ENCODE results near the gene KIZ.

KIZ gene

DNA sequence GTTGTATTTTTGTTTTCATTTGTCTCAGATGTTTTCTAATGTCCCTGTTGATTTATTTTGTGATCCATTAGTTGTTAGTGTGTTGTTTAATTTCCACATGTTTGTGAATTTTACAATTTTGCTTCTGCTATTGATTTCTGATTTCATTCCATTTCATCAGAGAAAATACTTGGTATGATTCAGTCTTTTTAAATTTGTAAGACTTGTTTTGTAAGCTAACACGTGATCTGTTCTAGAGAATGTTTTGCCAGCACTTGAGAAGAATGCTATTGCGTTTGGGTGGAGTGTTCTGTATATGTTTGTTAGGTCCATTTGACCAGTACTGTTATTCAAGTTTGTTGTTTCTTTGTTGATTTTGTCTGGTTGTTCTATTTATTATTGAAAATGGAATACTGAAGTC, 53.9 kb downstream of the KIZ start:
- DNase-seq (ENCODE audit: low read depth), result peak; percentile 30

DNA sequence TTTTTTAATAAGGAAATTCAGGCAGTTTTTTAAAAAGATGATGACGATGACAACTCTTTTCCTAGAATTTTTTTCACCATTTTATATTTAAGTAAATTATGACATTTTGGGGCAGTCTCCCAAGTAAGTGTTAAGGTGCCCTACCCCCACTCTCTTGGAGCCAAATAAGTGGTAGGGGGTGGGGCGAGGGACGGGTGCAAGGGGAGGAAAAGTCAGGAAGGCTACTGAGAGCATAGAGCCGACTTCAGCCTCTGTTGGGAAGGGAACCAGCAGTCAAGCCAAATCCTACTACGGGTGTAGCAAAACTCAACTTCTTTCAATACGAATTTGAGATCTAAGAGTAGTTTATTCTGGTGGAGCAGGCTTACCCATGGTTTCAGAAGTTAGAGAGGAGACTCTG, 54.4 kb downstream of the KIZ start:
- DNase-seq (ENCODE audit: low read depth), result no peak

DNA sequence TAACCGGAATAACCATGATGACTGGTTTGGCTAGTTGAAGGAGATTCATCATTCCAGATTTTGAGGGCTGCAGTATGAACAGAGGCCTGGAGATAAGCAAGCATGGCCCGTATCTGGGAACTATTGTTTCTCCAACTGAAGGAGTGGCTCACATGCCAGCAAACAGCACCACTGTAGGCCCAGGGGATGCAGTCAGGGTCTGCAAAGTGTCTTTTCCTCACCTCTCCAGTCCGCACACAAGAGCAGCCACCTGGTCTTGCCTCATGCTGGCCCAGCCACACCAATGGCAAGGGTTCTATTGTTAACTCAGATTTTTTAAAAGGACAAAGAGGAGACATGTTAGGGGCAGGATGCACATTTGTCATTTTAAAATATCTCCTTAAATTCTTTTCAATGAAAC, 55.1 kb downstream of the KIZ start:
- no peak for DNase-seq (ENCODE audit: low read depth)

DNA sequence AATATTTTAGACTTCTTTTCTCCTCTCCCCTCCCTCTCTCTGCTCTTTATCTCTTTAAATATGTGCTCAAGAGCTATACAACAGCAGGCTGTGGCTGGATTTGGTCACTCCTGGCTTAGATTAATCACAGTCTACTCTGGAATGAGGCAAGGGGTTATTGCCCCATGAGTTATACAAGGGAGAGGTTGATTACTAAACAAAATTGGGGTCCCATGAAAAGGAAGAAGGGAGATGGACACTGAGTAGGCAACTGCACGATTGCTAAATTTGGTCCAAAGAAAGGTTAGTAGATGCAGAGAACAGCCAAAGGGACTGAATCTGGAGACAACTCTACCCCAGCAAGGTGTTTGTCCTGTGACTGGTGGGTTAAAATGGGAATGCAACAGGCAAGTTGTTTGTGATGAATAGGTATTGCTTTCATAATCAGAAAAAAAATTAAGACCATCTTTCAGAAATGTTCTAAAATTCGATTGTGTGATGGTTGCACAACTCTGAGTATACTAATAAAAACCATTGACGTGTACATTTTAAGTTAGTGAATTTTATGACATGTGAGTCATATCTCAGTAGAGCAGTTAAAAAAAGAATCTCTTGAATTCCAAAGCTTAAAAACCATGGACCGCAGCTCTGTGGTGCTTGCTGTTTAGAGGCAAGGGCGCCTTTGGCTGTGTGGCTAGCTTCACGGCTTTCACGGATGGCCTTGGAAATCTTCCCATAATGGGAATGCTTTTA, 57.1 kb downstream of the KIZ start:
- DNase-seq (ENCODE audit: low read depth), result peak; percentile 93

DNA sequence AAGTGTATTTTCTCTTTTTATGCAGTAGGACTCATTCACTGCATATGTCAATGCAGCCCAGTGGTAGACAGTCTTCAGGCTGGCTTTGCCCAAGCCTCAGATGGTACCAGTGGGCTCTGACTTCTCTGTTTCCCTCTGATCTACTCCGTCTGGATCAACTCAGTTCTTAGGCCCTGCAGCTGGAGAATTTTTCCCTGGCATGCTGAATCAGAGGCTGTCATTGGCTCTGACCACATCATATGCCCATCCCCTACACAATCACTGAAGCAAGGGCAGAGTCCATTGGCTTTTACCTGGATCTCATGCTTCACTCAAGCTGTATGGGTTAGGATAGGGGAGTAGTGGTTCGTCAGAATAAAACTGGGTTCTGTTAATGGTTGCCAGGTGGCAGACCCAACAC, 57.8 kb downstream of the KIZ start:
- DNase-seq (ENCODE audit: low read depth), result no peak

DNA sequence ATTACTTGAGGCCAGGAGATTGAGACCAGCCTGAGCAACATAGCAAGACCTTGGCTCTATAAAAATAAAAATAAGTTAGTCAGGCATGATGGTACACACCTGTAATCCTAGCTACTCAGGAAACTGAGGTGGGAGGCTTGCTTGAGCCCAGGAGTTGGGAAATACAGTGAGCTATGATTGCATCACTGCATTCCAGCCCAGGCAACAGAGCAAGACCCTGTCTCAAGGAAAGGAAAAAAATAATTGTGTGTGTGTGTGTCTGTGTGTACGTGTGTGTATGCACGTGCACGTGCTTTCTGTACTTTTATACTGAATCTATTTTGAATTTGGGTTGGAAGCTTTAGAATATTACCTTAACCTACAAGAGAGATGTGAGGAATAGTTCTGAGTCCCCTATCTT, 58.9 kb downstream of the KIZ start:
- no peak for DNase-seq (ENCODE audit: low read depth)

DNA sequence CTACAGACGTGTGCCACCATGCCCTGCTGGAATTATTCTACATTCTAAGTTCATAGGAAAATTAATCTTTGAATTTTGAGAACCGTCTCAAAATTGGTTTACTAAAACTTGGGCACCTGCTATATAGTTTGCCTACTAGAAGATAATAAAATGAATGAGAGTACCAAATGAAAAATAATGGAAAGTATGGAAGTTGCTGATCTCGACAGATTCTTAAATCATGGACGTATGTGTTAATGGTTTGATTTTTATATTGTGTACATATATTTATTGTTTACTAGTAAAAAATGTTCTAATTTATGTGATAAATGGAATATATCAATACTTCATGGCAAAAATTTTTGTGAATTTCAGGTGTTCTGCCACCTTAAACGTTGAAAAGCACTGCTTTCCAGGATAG, 60.0 kb downstream of the KIZ start:
- no peak for DNase-seq (ENCODE audit: low read depth)

DNA sequence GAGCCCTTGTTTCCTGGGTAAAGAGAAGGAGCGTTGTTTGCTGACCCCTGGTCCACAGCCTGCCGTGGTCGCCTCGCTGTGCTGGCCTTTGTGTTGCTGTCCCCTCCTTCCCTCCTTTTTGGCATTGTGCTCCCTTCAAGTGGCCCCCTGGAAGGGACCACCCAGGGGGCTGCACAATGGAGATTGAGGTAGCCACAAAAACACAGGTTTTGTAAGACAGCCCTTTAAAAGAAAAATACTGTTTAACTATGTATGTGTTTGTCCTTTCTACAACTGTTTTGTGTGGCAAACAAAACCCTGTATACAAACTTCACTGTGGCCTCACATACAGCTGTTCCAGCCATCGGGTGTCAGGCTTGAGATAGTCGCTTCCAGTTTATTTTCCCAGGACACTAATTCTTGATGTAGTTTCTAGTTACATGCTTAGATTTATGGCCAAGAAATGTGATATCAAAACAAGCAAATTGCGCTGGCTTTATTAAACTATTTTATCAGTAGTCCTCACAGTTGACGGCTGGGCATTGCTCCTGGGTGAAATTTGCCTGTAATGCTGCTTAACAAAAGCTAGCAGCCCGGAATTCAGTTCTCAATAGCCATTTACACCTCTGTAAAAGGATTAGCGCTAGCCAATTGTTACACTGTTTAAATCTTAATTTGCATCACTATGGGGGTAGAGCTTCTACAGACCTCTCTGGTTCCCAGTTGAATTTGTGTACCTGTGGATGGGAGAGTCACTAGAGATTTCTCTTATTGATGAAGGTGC, 64.1 kb downstream of the KIZ start:
- no peak for DNase-seq (ENCODE audit: low read depth)

DNA sequence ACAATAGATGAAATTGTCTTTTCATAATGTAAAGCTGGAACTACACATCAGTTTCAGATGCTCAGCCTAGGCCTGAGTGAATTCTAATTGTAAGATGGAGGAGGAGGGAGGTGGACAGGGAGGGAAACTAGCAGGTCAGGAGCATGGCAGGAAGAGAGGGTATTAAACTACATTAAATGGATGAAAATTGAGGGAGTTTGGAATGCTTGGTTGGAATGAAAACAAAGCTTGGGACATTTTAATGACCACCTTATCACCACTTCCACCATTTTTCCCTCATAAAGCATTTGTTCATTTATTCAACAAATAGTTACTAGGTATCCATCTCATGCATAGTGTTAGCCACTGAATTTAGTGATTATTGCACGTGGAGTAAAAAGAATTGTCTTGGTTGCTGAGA, 65.0 kb downstream of the KIZ start:
- no peak for DNase-seq (ENCODE audit: low read depth)

DNA sequence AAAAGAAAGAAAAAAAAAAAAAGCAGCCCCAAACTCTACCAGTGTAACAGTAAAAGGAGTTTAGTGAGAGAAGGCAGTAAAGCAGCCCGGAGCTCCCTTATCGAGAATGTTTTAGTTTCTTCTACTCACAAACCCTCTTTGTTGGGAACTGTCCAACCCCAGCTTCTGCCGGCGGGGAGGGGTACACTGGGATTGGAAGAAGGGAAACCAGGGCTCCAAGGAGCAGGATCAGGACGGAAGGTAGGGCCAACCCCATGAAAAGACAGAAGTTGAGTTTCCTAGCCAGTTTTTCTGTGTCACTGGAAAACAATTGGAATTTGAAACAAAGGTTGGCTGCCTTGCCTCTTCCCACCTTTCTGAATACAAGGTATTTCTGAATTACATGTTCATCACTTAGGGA, 66.0 kb downstream of the KIZ start:
- no peak for DNase-seq (ENCODE audit: low read depth)

DNA sequence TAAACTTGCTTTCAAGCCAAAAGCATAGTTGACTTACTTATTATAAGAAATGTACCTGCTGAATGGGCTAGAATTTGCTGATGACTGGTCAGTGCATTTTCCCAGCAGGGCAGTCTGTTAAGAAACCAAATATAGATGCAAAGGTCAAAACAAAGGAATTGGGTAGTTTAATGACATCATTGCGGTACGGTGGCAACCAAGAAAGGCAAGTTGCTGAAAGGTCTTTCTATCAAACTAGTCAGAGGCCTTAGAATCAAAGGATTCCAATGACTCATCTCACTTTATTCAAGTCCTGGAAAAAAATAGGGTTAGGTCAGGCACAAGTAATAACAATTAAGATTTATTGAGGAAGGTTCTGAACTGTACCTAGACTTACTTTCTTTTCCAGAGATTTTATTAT, 76.4 kb downstream of the KIZ start:
- DNase-seq (ENCODE audit: low read depth), result no peak

DNA sequence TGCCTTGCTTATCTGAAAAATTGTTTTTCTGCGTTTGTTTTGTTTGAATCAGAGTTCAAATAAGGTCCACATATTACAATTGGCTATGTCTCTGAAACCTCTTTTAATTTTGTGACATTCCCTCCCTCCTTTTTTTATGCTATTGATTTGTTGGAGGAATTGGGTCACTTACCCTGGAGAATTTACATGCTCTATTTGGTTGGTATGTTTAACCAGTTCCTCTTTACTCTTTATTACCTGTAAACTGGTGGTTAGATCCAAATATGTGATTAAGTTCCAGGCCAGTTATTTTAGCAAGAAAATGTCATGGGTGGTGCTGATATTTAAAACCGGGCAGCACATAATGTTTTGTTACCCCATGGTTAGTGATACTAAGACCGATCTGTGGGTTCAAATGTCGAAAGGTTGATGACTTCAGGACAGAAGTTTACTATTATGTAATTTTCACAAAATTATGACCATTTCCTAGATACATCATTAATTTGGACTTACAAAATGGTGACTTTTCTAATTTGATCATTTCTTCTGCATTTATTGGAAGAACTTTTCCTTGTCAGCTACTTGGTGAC, 77.3 kb downstream of the KIZ start:
- no peak for DNase-seq (ENCODE audit: low read depth)

DNA sequence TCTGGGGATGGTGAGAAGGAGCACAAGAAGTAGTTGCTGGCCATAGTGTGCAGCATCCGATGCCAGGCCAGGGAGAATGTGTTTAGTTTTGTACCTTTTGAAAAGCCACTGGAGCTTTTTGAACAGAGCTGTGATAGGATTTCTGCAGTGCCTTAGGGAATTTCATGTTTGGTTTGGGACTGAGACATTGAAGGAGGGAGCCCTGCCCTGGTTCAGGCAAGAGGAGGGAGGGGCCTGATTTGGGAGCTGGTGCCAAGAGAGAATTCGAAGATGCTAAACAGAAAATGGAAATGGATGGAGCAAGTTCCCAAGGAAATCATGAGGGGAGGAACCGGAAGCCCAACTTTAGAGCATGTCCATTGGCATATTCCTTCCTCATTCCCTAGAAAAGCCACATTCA, 80.7 kb downstream of the KIZ start:
- no peak for DNase-seq (ENCODE audit: low read depth)

DNA sequence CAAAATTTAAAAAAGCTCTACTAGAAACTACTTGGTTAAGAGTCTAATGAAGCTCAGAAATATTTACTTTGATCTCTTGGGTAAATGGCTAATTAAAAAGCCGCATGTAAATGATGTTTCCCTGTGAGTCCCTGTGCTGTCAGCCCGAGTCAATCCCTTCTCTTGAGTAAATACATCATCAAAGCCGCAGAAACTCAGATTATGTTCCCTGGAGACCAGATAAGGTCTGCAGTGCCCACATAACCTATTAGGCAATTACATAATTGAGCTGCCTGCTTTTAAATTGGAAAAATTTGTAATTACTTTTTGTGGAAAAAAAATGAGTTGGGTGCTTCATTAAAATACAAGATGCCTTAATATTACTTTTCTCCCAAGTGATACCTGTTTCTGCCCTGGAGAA, 83.1 kb downstream of the KIZ start:
- DNase-seq (ENCODE audit: low read depth), result no peak

DNA sequence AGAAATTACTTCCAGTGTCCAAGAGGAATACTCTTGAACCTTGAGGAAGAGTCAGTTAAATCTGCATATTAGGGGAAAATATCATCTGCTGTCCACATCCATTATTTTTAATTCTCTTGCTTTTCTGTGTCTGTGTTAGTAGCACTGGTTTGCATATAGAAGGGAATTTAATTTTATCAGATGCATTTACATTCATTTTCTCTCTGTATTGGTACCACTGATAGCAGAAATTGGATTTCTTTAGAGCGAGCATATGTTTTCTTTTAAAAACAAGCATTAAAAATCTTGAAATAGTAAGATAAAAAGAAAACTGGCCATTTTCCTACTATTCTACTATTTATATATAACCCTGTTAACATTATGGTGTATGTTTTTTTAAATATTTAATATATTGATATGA, 83.8 kb downstream of the KIZ start:
- no peak for DNase-seq (ENCODE audit: low read depth)

DNA sequence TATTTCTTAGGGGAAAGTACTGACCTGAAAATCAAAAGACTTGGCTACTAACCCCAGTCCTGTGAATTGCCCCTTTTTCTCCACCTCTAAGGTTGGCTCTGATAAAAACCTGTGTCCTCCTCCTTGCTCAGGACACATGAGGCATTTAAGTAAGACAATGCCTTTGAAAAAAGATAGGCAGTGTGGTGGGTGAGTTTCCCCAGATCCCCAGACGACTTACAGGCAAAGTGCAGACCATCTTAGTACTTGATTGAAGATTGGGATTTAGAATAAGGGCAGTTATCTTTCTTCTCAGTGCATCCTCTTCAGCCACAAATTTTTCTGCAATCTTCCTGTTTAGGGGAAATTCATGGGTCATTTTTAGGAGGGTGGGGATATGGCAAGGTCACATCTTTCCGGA, 87.8 kb downstream of the KIZ start:
- DNase-seq (ENCODE audit: low read depth), result no peak

DNA sequence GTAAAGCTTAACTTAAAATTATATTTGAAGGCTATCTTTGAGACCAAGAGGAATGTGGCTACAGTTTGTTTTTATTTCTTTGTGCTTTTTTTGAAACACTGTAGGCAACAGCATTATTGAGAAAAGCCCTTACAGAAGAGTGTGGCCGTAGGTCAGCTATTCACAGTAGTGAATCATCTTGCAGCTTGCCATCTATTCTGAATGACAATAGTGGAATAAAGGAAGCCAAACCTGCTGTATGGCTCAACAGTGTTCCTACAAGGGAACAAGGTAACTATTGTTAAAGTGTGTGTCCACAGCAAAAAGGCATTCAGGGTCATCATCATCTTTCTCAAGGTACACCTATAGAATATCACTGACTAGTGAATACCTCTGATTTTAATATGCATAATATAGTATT, 88.5 kb downstream of the KIZ start:
- no peak for DNase-seq (ENCODE audit: low read depth)

DNA sequence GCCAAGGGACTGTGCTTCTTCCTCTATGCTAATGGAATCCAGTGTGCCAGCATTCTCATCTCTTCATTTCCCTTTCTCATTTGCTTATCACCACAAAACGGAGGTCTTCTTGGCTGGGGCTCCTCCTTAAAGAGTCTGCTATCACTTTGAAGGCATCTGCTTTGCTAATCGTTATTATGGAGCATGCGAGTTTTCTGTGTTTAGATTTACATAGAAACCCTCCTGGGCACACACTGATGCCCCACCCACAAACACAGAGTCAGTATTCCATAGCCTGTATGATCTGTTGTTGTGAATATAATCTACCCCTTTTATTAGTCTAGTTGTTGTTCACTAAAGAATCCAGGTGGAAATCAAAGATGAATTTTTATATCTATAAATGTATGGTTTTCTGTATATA, 93.8 kb downstream of the KIZ start:
- DNase-seq (ENCODE audit: low read depth), result no peak

DNA sequence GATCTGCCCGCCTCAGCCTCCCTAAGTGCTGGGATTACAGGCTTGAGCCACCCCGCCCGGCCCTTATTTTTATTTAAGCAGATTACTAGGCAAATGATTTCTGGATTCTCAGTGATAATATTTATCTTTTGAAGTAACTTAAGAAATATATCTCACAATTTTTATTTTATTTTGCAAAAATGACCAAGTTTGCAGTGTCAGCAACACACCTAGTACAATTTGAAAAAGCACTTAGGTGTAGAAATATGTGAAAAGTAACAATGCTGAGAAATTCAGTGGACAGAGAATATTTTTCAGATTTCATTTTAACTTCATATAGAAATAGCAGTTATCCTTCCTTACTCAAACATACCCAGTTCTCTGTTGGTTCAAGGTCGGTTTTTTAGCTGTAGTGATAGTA, 98.3 kb downstream of the KIZ start:
- no peak for DNase-seq (ENCODE audit: low read depth)

DNA sequence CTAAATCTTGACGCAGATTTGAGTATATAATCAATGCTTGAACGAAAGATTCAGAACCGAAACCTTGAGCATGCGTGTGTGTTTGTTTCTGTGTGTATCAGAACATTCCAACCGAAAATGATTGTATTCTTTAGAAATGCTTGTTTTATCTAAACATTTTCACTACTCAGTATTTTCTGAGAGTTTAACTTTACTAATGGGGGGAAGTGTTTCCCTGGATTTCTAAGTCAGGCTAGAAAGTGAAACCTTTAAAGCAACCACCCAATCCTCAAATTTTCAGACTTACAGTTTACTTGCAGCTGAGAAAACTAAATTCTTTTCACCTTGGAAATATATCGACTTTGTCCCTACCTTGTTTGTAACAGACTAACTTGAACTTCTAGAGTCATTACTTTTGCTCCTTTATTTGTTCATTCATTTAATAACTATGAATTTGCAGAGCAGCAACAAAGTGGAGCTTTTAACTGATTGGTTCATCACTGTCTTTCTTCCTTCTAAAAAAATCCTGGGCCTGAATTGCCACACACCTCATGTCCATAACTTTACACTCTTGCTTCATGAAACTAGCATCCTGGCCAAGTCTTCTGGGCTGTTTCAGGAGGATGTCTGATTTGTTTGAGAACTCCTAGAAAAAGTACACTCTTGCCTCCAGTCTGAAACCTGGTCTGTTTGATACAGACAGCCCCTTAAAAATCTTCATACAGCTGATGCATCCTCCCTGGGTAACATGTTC, 99.5 kb downstream of the KIZ start:
- DNase-seq (ENCODE audit: low read depth), result no peak

DNA sequence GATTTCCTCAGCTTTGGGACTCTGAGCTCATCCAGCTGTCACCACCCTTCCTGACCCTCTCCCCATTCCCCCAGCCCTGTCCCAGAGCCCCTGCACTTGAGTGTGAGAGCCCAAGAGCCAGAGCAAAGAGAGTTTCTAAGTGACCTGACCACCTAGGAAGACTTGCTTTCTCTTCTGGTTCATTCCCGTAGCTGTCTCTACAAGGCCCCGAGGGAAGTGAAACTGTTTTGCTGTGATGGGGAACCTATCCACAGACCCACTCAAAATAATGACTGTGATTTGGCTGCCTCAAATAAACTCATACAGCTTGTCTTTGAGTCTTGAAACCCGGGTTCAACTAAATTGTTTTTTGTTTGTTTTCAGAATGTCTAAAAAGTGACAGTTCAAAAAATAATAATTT, 102.6 kb downstream of the KIZ start:
- DNase-seq (ENCODE audit: low read depth), result no peak

DNA sequence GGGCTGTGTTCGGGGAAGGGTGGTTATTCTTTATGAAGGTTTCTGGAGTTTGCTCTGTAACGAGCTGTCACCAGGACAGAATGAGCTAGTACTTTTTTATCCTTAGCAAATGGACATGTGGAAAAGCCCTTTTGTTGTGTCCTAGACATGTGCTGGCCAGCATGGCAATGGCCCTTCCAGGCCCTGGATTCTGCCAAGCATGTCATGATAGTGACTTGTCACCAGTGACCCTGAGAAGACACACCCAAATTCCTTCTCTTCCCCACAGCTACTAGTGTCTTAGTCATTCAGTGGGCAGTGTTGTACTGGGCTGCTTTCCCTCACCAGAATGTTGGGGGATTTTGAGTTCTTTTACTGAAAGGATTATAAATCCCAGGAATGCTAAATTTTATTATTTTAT, 103.3 kb downstream of the KIZ start:
- no peak for DNase-seq (ENCODE audit: low read depth)

DNA sequence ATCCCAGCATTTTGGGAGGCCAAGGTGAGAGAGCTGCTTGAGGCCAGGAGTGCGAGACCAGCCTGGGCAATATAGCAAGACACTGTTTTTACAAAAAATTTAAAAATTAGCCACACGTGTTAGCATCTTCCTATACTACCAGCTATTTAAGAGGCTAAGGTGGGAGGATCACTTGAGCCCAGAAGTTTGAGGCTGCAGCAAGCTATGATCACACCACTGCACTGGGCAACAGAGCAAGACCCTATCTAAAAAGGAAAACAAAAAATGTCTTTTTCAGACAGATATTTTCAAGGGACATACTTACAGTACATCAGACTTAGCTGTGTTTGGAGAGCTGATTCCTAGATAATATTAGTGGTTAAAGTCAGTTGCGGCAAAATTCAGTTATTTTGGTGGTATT, 104.3 kb downstream of the KIZ start:
- no peak for DNase-seq (ENCODE audit: low read depth)
